Nephron (organoid): Measurements from ENCODE around the gene MAML3.

Source experiments
- H3K27ac Mint-ChIP-seq, 3 experiments: 2 replicates each; pipeline ENCODE4 v1.8.0; 2020; ENCODE audit warnings: mixed read lengths in 3 of 3, mild to moderate bottlenecking in 2 of 3, moderate library complexity in 1 of 3
- H3K27me3 Mint-ChIP-seq: 2 replicates; pipeline ENCODE4 v1.8.0; 2021; ENCODE audit warnings: low read depth, mild to moderate bottlenecking, moderate library complexity, mixed read lengths
- H3K36me3 Mint-ChIP-seq: 2 replicates; pipeline ENCODE4 v1.8.0; 2020; ENCODE audit warnings: low read depth, mixed read lengths
- H3K4me1 Mint-ChIP-seq: 2 replicates; pipeline ENCODE4 v1.8.0; 2020; ENCODE audit warnings: mixed read lengths
- H3K4me3 Mint-ChIP-seq, 3 experiments: 2 replicates each; pipeline ENCODE4 v1.8.0; 2020; ENCODE audit warnings: mild to moderate bottlenecking in 3 of 3, mixed read lengths in 3 of 3, moderate library complexity in 2 of 3
- H3K9me3 Mint-ChIP-seq: 2 replicates; pipeline ENCODE4 v1.8.0; 2020; ENCODE audit warnings: mixed read lengths
- TF ChIP-seq, protein P1 (sequence below), 3 experiments: fragments of 200-600 bp; sonication (generic); IDR thresholded peaks; one replicate each; pipeline ENCODE4 v1.5.0; 2021; ENCODE audit warnings: antibody characterized with exemption in 3 of 3; ENCODE audit not compliant: unreplicated experiment in 3 of 3

Gene MAML3

DNA sequence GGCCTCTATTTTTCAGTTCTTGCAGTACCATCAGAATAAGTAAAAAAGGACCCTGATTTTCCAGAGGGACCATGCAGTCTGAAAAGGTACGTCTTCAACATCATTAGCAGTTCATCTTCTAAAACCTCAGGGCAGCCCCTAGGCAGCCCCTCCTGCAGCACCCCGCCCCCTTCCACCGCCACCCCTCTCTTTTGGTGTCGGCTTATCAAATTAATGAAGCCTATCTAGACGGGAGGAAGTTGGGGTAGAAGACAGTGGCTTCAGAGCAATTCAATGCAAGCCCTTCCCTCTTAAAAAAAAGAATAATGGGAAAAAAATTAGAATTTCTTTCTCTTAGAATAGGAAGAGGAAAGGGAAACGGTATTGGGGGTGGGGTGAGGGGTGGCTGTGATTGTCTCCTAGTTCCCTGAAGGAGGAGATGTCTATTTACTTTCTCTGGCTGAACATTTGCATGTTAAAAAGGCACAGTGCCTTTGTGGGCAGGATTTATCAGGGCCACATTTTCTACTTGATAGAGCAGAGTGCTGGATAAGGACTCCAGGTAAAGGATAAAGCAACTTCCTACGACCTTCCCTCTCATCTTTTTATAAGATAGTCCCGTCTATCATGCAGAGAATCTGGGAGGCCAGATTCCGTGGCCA lies 329.0 kb downstream of the MAML3 start:
- TF ChIP-seq, protein P1, sequence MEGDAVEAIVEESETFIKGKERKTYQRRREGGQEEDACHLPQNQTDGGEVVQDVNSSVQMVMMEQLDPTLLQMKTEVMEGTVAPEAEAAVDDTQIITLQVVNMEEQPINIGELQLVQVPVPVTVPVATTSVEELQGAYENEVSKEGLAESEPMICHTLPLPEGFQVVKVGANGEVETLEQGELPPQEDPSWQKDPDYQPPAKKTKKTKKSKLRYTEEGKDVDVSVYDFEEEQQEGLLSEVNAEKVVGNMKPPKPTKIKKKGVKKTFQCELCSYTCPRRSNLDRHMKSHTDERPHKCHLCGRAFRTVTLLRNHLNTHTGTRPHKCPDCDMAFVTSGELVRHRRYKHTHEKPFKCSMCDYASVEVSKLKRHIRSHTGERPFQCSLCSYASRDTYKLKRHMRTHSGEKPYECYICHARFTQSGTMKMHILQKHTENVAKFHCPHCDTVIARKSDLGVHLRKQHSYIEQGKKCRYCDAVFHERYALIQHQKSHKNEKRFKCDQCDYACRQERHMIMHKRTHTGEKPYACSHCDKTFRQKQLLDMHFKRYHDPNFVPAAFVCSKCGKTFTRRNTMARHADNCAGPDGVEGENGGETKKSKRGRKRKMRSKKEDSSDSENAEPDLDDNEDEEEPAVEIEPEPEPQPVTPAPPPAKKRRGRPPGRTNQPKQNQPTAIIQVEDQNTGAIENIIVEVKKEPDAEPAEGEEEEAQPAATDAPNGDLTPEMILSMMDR (IDR thresholded peaks at IDR 0.05; ENCODE audit: unreplicated experiment in 3 of 3) = no peak

DNA sequence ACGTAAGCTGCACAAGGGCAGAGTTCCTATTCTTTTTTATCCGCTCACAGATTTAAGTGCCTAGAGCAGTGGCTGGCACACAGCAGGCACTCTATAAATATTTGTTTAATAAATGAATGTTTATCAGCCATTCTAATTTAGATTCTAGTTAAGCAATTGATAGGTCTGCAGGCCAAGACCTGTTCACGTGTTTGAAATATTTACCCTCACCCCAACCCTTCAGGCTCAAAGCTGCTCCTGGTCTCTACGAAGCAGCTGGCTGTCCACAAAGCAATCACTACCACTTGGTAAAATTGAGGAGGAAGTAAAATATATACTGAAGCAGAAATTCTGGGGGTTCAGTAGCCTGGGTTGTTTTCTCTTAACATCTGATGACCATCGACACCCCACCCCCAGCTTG lies 330.2 kb downstream of the MAML3 start:
- Mint-ChIP-seq H3K27ac (no peak overlapping the region), H3K9me3 (no peaks in the 10 kb centered on the region), H3K36me3 (peaks cover 12% of the 10 kb centered on the region), H3K27me3 (no peaks in the 10 kb centered on the region), H3K4me3 (no peak overlapping the region), H3K4me1 (peaks cover 12% of the 10 kb centered on the region)
- TF ChIP-seq, protein P1 (IDR thresholded peaks at IDR 0.05; ENCODE audit: unreplicated experiment in 3 of 3) = no peak

More for the DNA sequence above, 329.0 kb downstream of the MAML3 start:
- peak overlapping the region; percentile 33 to 60 (median 49) for H3K27ac Mint-ChIP-seq
- H3K36me3 Mint-ChIP-seq = peaks cover 12% of the 10 kb centered on the region
- no peak overlapping the region for H3K4me3 Mint-ChIP-seq
- H3K27me3 Mint-ChIP-seq = no peaks in the 10 kb centered on the region
- no peaks in the 10 kb centered on the region for H3K9me3 Mint-ChIP-seq
- H3K4me1 Mint-ChIP-seq = peaks cover 12% of the 10 kb centered on the region

DNA sequence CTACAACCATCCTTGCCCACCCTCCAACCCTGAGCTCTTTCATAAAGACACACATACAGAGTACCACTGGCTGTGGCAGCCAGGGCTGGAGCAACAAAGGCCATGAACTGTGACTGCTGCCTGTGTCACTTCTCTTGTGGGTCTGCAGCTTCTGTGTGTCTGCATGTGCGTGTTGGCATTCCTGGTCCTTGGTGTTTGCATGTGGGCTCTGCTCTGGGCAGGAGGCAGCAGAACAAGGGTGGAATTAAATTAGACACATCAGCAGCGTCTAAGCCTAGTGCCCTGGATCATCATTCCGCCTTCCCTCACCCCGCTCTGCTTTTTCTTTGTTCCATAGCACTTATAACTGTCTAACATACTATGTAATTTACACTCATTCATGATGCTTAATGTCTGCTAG lies 330.6 kb downstream of the MAML3 start:
- H3K4me3 Mint-ChIP-seq = no peak overlapping the region
- H3K27me3 Mint-ChIP-seq = no peaks in the 10 kb centered on the region
- peaks cover 14% of the 10 kb centered on the region for H3K4me1 Mint-ChIP-seq
- H3K9me3 Mint-ChIP-seq = no peaks in the 10 kb centered on the region
- TF ChIP-seq, protein P1 (IDR thresholded peaks at IDR 0.05; ENCODE audit: unreplicated experiment in 3 of 3) = no peak
- H3K27ac Mint-ChIP-seq = no peak overlapping the region
- H3K36me3 Mint-ChIP-seq = peaks cover 12% of the 10 kb centered on the region

DNA sequence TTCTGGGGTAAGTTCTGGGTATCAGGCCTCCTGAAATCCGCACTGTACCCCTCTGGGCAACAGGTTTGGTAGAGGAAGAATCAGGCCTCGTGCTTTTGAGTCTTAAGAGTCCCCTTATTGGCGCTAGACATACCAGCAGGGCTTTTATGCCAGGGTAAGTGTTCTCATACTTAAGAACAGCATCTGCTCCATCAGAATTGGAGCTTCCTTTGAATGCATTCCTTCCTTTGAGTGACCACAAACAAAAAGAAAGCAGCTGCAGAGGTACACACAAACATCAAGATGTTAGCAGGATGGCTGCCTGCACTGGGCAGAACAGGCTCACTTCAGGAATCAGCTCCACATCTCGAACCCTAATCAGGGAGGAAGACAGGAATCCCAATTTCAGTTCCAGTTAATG lies 331.6 kb downstream of the MAML3 start:
- Mint-ChIP-seq H3K27me3 (no peaks in the 10 kb centered on the region), H3K9me3 (no peaks in the 10 kb centered on the region), H3K4me1 (peaks cover 23% of the 10 kb centered on the region), H3K36me3 (peaks cover 12% of the 10 kb centered on the region), H3K4me3 (no peak overlapping the region), H3K27ac (peak overlapping the region in 1 of 3 experiments; percentile 38)
- TF ChIP-seq, protein P1 (IDR thresholded peaks at IDR 0.05; ENCODE audit: unreplicated experiment in 3 of 3) = no peak

DNA sequence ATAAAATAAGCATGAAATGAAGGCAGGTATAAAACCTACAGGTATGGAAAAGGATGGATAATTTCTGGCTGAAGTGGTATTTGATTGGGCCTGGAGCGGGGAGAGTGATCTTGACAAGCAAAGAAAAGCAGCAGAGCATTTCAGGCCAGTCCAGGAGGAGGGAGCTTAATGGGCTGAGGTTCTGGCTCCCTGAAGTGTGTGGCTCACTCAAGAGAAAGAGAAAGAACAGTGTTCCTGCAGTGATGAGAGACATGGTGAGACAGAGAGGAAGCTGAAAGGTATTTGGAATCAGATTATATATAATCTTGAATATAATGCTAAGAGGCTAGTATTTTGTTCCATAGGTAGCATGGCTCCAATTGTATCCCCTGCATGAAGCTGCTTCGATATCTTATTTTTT lies 334.9 kb downstream of the MAML3 start:
- Mint-ChIP-seq H3K27ac (peak overlapping the region in 1 of 3 experiments; percentile 47), H3K27me3 (no peaks in the 10 kb centered on the region), H3K4me3 (no peak overlapping the region), H3K36me3 (peaks cover 12% of the 10 kb centered on the region), H3K4me1 (peaks cover 49% of the 10 kb centered on the region), H3K9me3 (no peaks in the 10 kb centered on the region)
- TF ChIP-seq, protein P1 (IDR thresholded peaks at IDR 0.05; ENCODE audit: unreplicated experiment in 3 of 3) = no peak
